Activated T-helper 17 cell treated with anti-CD3 and anti-CD28 coated beads, Interleukin-2, amount 50 U/mL, for 72 hours (primary cell): ENCODE measurements around the gene C5AR2. TPM values are rescaled to one million over a fixed set of nuclear protein-coding genes. Genes with fewer than 3 reads are reported as not detected.
"Not testable (repeated sequence)": the region's sequence is repeated elsewhere in the genome, so short reads cannot be mapped to it uniquely, and the experiment has no call there.

Experiments
- ATAC-seq: fragments of 150-1000 bp; cut with Tn5 transposase; replicated peaks from 2 replicates; pipeline ENCODE4 v1.10.0; 2021; ENCODE audit warnings: mild to moderate bottlenecking, moderate library complexity
- H3K27ac Mint-ChIP-seq: one replicate; pipeline ENCODE4 v1.8.0; 2022; ENCODE audit warnings: mixed read lengths
- H3K27me3 Mint-ChIP-seq: one replicate; pipeline ENCODE4 v1.8.0; 2022; ENCODE audit warnings: mixed read lengths
- H3K36me3 Mint-ChIP-seq: one replicate; pipeline ENCODE4 v1.8.0; 2022; ENCODE audit warnings: low read depth, mild to moderate bottlenecking, mixed read lengths
- H3K4me1 Mint-ChIP-seq: one replicate; pipeline ENCODE4 v1.8.0; 2022; ENCODE audit warnings: mixed read lengths
- H3K4me3 Mint-ChIP-seq: one replicate; pipeline ENCODE4 v1.8.0; 2022; ENCODE audit warnings: mild to moderate bottlenecking, mixed read lengths
- H3K9me3 Mint-ChIP-seq: one replicate; pipeline ENCODE4 v1.8.0; 2022; ENCODE audit warnings: mixed read lengths
- total RNA-seq, 2 donors: library from RNA; stranded (reverse); gene quantifications; one replicate each; pipeline ENCODE4 v1.2.3, GENCODE V29; 2022

The C5AR2 gene
- total RNA-seq, 2 donors from 2014 or later = 0.13 to 0.19 TPM

DNA sequence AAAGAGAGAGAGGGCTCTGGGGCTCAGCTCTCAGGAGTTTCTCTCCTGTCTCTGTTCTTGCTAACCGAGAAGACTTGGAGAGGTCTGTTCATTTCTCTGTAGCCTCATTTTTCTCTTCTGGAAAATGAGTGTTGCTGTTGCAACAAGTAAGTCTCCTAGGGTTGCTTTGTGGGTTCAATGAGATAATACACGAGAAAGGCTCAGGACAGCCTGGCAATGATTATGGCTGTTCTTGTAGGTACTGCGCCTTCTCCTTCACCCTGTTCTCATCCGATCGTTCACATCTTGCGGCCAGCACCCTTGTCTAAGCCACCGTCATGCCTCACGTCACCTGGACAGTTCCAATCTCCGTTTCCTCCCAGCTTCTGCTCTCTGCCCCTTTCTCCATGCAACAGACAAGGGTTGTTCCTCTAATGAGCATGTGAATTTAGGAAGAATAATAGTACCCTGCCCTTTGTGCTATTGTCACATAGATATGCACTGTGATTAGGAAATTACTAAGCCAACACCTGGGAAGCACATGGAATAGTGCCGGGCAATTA lies 18.1 kb upstream of the C5AR2 start:
- H3K4me1 Mint-ChIP-seq = peaks cover 13% of the 10 kb centered on the region
- H3K4me3 Mint-ChIP-seq = no peak overlapping the region
- no peaks in the 10 kb centered on the region for H3K9me3 Mint-ChIP-seq
- no peak for ATAC-seq
- no peak overlapping the region for H3K27ac Mint-ChIP-seq
- H3K27me3 Mint-ChIP-seq = peaks cover 17% of the 10 kb centered on the region
- H3K36me3 Mint-ChIP-seq = no peaks in the 10 kb centered on the region

- H3K27ac Mint-ChIP-seq = no peak overlapping the region
- H3K9me3 Mint-ChIP-seq = no peaks in the 10 kb centered on the region
- no peaks in the 10 kb centered on the region for H3K36me3 Mint-ChIP-seq
- peaks cover 13% of the 10 kb centered on the region for H3K4me1 Mint-ChIP-seq
- peak; percentile 98 for ATAC-seq
- no peak overlapping the region for H3K4me3 Mint-ChIP-seq
- peaks cover 18% of the 10 kb centered on the region for H3K27me3 Mint-ChIP-seq
Measured at GRCh38 chr19:47315125-47315821, 16.7 kb upstream of the C5AR2 start.

GRCh38 chr19:47316513-47316912 lies 15.5 kb upstream of the C5AR2 start:
- ATAC-seq = no peak
- Mint-ChIP-seq H3K9me3 (no peaks in the 10 kb centered on the region), H3K4me3 (no peak overlapping the region), H3K27me3 (peaks cover 24% of the 10 kb centered on the region), H3K27ac (peak overlapping the region; percentile 31), H3K4me1 (peaks cover 13% of the 10 kb centered on the region), H3K36me3 (no peaks in the 10 kb centered on the region)

DNA sequence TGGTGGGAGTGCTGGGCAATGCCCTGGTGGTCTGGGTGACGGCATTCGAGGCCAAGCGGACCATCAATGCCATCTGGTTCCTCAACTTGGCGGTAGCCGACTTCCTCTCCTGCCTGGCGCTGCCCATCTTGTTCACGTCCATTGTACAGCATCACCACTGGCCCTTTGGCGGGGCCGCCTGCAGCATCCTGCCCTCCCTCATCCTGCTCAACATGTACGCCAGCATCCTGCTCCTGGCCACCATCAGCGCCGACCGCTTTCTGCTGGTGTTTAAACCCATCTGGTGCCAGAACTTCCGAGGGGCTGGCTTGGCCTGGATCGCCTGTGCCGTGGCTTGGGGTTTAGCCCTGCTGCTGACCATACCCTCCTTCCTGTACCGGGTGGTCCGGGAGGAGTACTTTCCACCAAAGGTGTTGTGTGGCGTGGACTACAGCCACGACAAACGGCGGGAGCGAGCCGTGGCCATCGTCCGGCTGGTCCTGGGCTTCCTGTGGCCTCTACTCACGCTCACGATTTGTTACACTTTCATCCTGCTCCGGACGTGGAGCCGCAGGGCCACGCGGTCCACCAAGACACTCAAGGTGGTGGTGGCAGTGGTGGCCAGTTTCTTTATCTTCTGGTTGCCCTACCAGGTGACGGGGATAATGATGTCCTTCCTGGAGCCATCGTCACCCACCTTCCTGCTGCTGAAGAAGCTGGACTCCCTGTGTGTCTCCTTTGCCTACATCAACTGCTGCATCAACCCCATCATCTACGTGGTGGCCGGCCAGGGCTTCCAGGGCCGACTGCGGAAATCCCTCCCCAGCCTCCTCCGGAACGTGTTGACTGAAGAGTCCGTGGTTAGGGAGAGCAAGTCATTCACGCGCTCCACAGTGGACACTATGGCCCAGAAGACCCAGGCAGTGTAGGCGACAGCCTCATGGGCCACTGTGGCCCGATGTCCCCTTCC lies 11.8 kb upstream of the C5AR2 start:
- no peak overlapping the region for H3K27ac Mint-ChIP-seq
- peaks cover 11% of the 10 kb centered on the region for H3K4me1 Mint-ChIP-seq
- H3K36me3 Mint-ChIP-seq = no peaks in the 10 kb centered on the region
- ATAC-seq = no peak
- H3K4me3 Mint-ChIP-seq = no peak overlapping the region
- H3K9me3 Mint-ChIP-seq = no peaks in the 10 kb centered on the region
- peaks cover 22% of the 10 kb centered on the region for H3K27me3 Mint-ChIP-seq

- no peak overlapping the region for H3K27ac Mint-ChIP-seq
- no peaks in the 10 kb centered on the region for H3K4me1 Mint-ChIP-seq
- H3K27me3 Mint-ChIP-seq = peaks cover 11% of the 10 kb centered on the region
- no peak overlapping the region for H3K4me3 Mint-ChIP-seq
- no peaks in the 10 kb centered on the region for H3K36me3 Mint-ChIP-seq
- H3K9me3 Mint-ChIP-seq = no peaks in the 10 kb centered on the region
- no peak for ATAC-seq
Measured at GRCh38 chr19:47321630-47322029, 10.3 kb upstream of the C5AR2 start.

- Mint-ChIP-seq H3K4me3 (no peak overlapping the region), H3K27ac (no peak overlapping the region), H3K9me3 (no peaks in the 10 kb centered on the region), H3K36me3 (no peaks in the 10 kb centered on the region), H3K27me3 (peaks cover 10% of the 10 kb centered on the region), H3K4me1 (no peaks in the 10 kb centered on the region)
- ATAC-seq = no peak
Measured at GRCh38 chr19:47322058-47322457, 9.9 kb upstream of the C5AR2 start.

GRCh38 chr19:47323409-47323808 lies 8.6 kb upstream of the C5AR2 start:
- Mint-ChIP-seq H3K36me3 (no peaks in the 10 kb centered on the region), H3K9me3 (no peaks in the 10 kb centered on the region), H3K4me1 (no peaks in the 10 kb centered on the region), H3K27me3 (peaks cover 10% of the 10 kb centered on the region), H3K27ac (no peak overlapping the region), H3K4me3 (no peak overlapping the region)
- no peak for ATAC-seq

DNA sequence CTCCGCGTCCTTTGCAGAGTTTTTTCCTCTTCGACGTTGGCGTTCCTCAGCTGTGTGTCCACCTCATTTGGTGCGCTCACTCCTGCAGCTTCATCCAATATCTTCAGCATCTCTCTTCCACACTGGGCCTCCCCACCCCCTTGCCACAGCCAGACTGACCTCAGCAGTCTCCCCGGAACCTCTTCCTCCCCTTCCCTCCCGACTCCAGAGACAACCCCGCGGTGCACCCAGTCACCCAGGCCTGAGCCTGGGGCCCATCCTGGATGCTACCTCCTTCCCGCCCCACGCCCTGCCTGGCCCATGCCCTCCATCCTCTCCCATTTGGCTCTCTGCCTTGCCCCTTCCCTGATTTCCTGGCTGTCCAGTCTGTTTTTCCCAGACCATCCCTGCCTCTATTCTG lies 8.1 kb upstream of the C5AR2 start:
- Mint-ChIP-seq H3K36me3 (no peaks in the 10 kb centered on the region), H3K4me1 (no peaks in the 10 kb centered on the region), H3K4me3 (no peak overlapping the region), H3K9me3 (no peaks in the 10 kb centered on the region), H3K27me3 (peaks cover 10% of the 10 kb centered on the region), H3K27ac (no peak overlapping the region)
- no peak for ATAC-seq

- H3K36me3 Mint-ChIP-seq = no peaks in the 10 kb centered on the region
- H3K27ac Mint-ChIP-seq = no peak overlapping the region
Measured at GRCh38 chr19:47324502-47324901, 7.5 kb upstream of the C5AR2 start.

DNA sequence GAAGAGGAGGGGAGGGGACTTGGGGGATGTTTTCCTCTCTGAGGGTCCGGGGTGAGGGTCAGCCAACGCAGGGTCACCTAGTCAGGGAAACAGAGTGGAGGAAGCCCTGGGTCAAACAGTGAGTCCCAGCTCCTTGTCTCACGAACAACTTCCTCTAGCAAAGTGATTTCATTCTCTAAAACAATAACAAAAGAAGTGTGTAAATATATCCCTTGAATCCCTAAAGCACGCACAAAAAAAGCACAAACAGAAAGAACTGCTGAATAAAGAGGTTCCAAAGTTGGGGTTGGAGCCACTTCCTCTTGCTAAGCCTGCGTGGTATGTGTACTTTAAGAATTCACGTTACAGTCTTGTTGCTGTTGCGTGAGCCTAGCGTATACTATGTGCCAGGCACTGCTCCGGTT lies 1.5 kb upstream of the C5AR2 start:
- Mint-ChIP-seq H3K27me3 (peaks cover 3% of the 10 kb centered on the region), H3K36me3 (no peaks in the 10 kb centered on the region), H3K4me1 (no peaks in the 10 kb centered on the region), H3K4me3 (no peak overlapping the region), H3K9me3 (no peaks in the 10 kb centered on the region), H3K27ac (no peak overlapping the region)
- ATAC-seq = no peak

More at GRCh38 chr19:47324502-47324901, 7.5 kb upstream of the C5AR2 start:
- H3K27me3 Mint-ChIP-seq = peaks cover 10% of the 10 kb centered on the region
- no peaks in the 10 kb centered on the region for H3K9me3 Mint-ChIP-seq
- H3K4me3 Mint-ChIP-seq = no peak overlapping the region
- ATAC-seq = no peak
- no peaks in the 10 kb centered on the region for H3K4me1 Mint-ChIP-seq

DNA sequence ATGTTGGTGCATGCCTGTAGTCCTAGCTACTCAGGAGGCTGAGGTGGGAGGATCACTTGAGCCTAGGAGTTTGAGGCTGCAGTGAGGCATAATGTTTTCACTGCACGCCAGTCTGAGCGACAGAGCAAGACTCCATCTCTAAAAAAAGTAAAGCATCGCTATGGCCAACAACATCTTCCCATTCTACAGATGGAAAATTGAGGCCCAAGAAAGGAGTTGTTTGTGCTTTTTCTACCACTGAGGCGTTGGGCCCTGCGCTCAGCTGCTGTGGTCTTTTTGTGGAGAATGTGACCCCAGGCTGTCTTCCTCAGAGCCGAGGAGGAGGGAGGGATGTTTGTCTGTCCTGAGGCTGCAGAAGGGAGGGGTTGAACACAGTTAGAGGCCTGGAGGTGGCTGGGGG lies 485 bp upstream of the C5AR2 start:
- no peak overlapping the region for H3K4me3 Mint-ChIP-seq
- no peak overlapping the region for H3K27ac Mint-ChIP-seq
- no peaks in the 10 kb centered on the region for H3K36me3 Mint-ChIP-seq
- no peak for ATAC-seq
- H3K27me3 Mint-ChIP-seq = peaks cover 3% of the 10 kb centered on the region
- peaks cover 2% of the 10 kb centered on the region for H3K4me1 Mint-ChIP-seq
- H3K9me3 Mint-ChIP-seq = no peaks in the 10 kb centered on the region

DNA sequence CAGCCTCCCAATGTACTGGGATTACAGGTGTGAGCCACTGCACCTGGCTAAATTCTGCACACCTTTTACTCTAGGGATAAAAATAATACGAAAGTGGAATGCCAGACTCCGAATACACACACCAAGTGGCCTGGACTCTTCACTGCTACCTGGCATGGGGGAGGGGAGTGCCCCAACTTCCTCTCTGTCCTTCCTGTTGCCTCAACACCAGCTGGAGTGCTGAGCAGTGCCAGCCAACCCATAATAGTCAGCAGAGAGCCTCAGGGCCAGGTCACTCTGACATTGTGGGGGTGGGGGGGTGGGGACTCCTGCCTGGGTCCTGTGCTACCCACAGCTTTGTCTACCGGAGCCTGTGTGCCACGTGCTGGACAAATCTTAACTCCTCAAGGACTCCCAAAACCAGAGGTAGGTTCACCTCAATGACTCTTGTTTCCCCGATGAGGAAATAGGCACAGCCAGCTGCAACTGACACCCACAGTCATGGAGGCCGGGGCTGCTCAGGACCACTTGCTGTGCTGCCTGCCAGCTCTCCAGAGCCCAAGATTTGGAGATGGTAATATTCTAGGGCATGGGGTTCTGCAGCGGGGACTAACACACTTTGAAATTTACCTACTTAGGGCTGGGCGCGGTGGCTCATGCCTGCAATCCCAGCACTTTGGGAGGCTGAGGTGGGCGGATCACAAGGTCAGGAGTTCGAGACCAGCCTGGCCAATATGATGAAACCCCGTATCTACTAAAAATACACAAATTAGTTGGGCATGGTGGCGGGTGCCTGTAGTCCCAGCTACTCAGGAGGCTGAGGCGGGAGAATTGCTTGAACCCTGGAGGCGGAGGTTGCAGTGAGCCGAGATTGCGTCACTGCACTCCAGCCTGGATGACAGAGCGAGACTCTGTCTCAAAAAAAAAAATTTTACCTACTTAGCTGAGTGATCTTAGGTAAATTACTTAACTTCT lies 5.1 kb downstream of the C5AR2 start:
- H3K4me3 Mint-ChIP-seq = peak overlapping the region; percentile 26
- H3K4me1 Mint-ChIP-seq, H3K27ac Mint-ChIP-seq, H3K9me3 Mint-ChIP-seq, H3K36me3 Mint-ChIP-seq, H3K27me3 Mint-ChIP-seq: not testable (repeated sequence)
- ATAC-seq = peak; percentile 43

- Mint-ChIP-seq H3K27me3 (no peaks in the 10 kb centered on the region), H3K27ac (no peak overlapping the region)
Measured at GRCh38 chr19:47339196-47339880, 7.4 kb downstream of the C5AR2 start.

More at GRCh38 chr19:47339196-47339880, 7.4 kb downstream of the C5AR2 start:
- Mint-ChIP-seq H3K36me3 (no peaks in the 10 kb centered on the region), H3K4me1 (peaks cover 5% of the 10 kb centered on the region), H3K9me3 (no peaks in the 10 kb centered on the region), H3K4me3 (no peak overlapping the region)
- no peak for ATAC-seq
